ENCODE results near the gene PRMT1. TPM values are rescaled to one million over a fixed set of nuclear protein-coding genes. Genes with fewer than 3 reads are reported as not detected.
A peak's percentile ranks its signal among the peaks of the same experiment; 100 is the strongest.

The PRMT1 gene
- total and polyA plus RNA-seq, 2 of the 13 experiments (the other 11 are each of a cell fraction or from before 2014, with no cell fraction given) = 324 to 374 TPM

GRCh38 chr19:49640113-49640898, 36.8 kb upstream of the PRMT1 start, which contains the start of gene RRAS (continued):
- TF ChIP-seq NCOA1 (CRISPR knock-in tag; IDR thresholded peaks at IDR 0.05) (no peak), MIER2 (CRISPR knock-in tag; IDR thresholded peaks at IDR 0.05) (no peak), TFDP1 (CRISPR knock-in tag; IDR thresholded peaks at IDR 0.05; ENCODE audit: borderline replicate concordance) (peak; percentile 40; the same call in 1 of the 2 replicates), RFX3 (CRISPR knock-in tag; IDR thresholded peaks at IDR 0.05) (no peak), SAFB2 (CRISPR knock-in tag; IDR thresholded peaks at IDR 0.05; ENCODE audit: borderline replicate concordance, low read depth) (no peak), HDAC2 (CRISPR knock-in tag; IDR thresholded peaks at IDR 0.05) (peak; percentile 71; the same call in 1 of the 2 replicates), ATF7-NPFF (CRISPR knock-in tag; IDR thresholded peaks at IDR 0.05; ENCODE audit: low read depth) (no peak; the same call in 1 of the 2 replicates), AKAP8 (CRISPR knock-in tag; IDR thresholded peaks at IDR 0.05) (0 out of 2 replicates have a peak, but pooled peaks have one; percentile 14), ZNF558 (CRISPR knock-in tag; IDR thresholded peaks at IDR 0.05; ENCODE audit: borderline replicate concordance) (no peak), SIX4 (CRISPR knock-in tag; IDR thresholded peaks at IDR 0.05) (0 out of 2 replicates have a peak, but pooled peaks have one; percentile 34), KLF11 (CRISPR knock-in tag; IDR thresholded peaks at IDR 0.05) (no peak), ZFP37 (CRISPR knock-in tag; IDR thresholded peaks at IDR 0.05; ENCODE audit: borderline replicate concordance) (no peak), GZF1 (CRISPR knock-in tag; IDR thresholded peaks at IDR 0.05) (no peak), FOXO1 (CRISPR knock-in tag; IDR thresholded peaks at IDR 0.05) (no peak; the same call in 1 of the 2 replicates), ISL2 (CRISPR knock-in tag; IDR thresholded peaks at IDR 0.05) (0 out of 2 replicates have a peak, but pooled peaks have one; percentile 20), CENPBD1 (CRISPR knock-in tag; IDR thresholded peaks at IDR 0.05; ENCODE audit: borderline replicate concordance, low read depth) (no peak), ARHGAP35 (CRISPR knock-in tag; IDR thresholded peaks at IDR 0.05; ENCODE audit: borderline replicate concordance) (no peak; the same call in 1 of the 2 replicates), ZSCAN30 (CRISPR knock-in tag; IDR thresholded peaks at IDR 0.05) (0 out of 2 replicates have a peak, but pooled peaks have one; percentile 58), TOE1 (CRISPR knock-in tag; IDR thresholded peaks at IDR 0.05) (no peak), SCMH1 (CRISPR knock-in tag; IDR thresholded peaks at IDR 0.05; ENCODE audit: borderline replicate concordance) (no peak), SNRNP70 (IDR thresholded peaks at IDR 0.05; ENCODE audit: low read depth, low read length) (no peak), ISX (CRISPR knock-in tag; conservative IDR thresholded peaks at IDR 0.05) (no peak), ZNF367 (CRISPR knock-in tag; IDR thresholded peaks at IDR 0.05; ENCODE audit: borderline replicate concordance) (no peak), BHLHE40 (IDR thresholded peaks at IDR 0.05; ENCODE audit: low read length) (no peak), NR2F1 (CRISPR knock-in tag; IDR thresholded peaks at IDR 0.05) (no peak; a peak in 1 of 4 replicates), NFRKB (IDR thresholded peaks at IDR 0.05) (no peak), ZBTB3 (CRISPR knock-in tag; IDR thresholded peaks at IDR 0.05; ENCODE audit: borderline replicate concordance, low read depth) (peak; percentile 68; the same call in 1 of the 2 replicates)
- TF ChIP-seq, protein P1, sequence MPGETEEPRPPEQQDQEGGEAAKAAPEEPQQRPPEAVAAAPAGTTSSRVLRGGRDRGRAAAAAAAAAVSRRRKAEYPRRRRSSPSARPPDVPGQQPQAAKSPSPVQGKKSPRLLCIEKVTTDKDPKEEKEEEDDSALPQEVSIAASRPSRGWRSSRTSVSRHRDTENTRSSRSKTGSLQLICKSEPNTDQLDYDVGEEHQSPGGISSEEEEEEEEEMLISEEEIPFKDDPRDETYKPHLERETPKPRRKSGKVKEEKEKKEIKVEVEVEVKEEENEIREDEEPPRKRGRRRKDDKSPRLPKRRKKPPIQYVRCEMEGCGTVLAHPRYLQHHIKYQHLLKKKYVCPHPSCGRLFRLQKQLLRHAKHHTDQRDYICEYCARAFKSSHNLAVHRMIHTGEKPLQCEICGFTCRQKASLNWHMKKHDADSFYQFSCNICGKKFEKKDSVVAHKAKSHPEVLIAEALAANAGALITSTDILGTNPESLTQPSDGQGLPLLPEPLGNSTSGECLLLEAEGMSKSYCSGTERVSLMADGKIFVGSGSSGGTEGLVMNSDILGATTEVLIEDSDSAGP (CRISPR knock-in tag; IDR thresholded peaks at IDR 0.05; ENCODE audit: borderline replicate concordance) = peak; percentile 68; the same call in 1 of the 2 replicates

All from HepG2 (cell line).